HCT116 (cell line): ENCODE data around the gene DOK7.
"Not testable (repeated sequence)": the region's sequence is repeated elsewhere in the genome, so short reads cannot be mapped to it uniquely, and the experiment has no call there.

ENCODE experiments used
- CTCF ChIP-seq, 3 experiments: fragments of 200-600 bp in 1 of 3; sonication (generic) in 1 of 3; IDR thresholded peaks in 2 of 3; conservative IDR thresholded peaks in 1 of 3; 2 replicates each; pipeline ENCODE4 v1.5.1; 2012 to 2017; ENCODE audit warnings: low read depth in 2 of 3, low read length in 2 of 3, antibody characterized with exemption in 1 of 3, borderline replicate concordance in 1 of 3, control low read depth in 1 of 3, mild to moderate bottlenecking in 1 of 3, mixed read lengths in 1 of 3, mixed run types in 1 of 3, moderate library complexity in 1 of 3; ENCODE audit not compliant: insufficient read depth in 1 of 3
- POLR2A ChIP-seq: IDR thresholded peaks from 2 replicates; pipeline ENCODE4 v1.7.0; 2011; ENCODE audit warnings: borderline replicate concordance; ENCODE audit not compliant: insufficient read depth, insufficient read length; ENCODE audit errors: extremely low read depth

DNA sequence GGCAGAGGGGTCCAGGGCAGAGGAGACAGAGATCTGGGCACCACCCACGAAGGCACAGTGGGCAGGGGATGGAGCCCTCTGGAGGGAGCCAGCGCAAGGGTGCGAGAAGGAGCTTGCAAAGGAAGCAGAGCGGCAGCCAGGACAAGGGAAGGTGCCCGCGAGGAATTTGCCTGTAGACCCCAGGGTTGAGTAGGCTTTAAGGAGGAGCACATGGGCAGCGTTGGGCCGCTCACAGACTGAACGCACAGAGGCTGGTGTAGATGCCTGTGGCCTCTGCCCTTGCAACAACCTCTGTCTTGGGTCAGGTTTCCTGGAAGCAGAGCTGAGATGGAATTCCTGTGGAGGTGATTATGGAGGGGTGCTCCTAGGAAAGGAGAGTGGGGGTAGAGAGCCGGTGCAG lies 72.7 kb downstream of the DOK7 start:
- not testable (repeated sequence) for TF ChIP-seq CTCF (IDR thresholded peaks at IDR 0.05 in 2 of 3, conservative IDR thresholded peaks at IDR 0.05 in 1 of 3; ENCODE audit: borderline replicate concordance in 1 of 3, insufficient read depth in 1 of 3, low read depth in 2 of 3, low read length in 2 of 3); POLR2A
